HG03139 (cell line): ENCODE data around the gene RANBP3.
"Not testable (repeated sequence)": the region's sequence is repeated elsewhere in the genome, so short reads cannot be mapped to it uniquely, and the experiment has no call there.

Experiments
- ATAC-seq: cut with Tn5 transposase; IDR thresholded peaks from one replicate; pipeline ENCODE4 v1.9.1; 2021; ENCODE audit not compliant: unreplicated experiment

Gene RANBP3

GRCh38 chr19:6006896-6007295 is 29.0 kb upstream of the RANBP3 start:
- no peak for ATAC-seq

- not testable (repeated sequence) for ATAC-seq
Measured at GRCh38 chr19:6006070-6006446, 28.1 kb upstream of the RANBP3 start.

- ATAC-seq, result no peak
Measured at GRCh38 chr19:6005321-6006069, 27.6 kb upstream of the RANBP3 start.

GRCh38 chr19:6003976-6004375 is 26.0 kb upstream of the RANBP3 start:
- no peak for ATAC-seq

- no peak for ATAC-seq
Measured at GRCh38 chr19:6002591-6002990, 24.7 kb upstream of the RANBP3 start.

- no peak for ATAC-seq
Measured at GRCh38 chr19:6000228-6000847, 22.4 kb upstream of the RANBP3 start.

GRCh38 chr19:5999693-6000092 is 21.8 kb upstream of the RANBP3 start:
- no peak for ATAC-seq

- no peak for ATAC-seq
Measured at GRCh38 chr19:5997371-5997770, 19.4 kb upstream of the RANBP3 start.

- no peak for ATAC-seq
Measured at GRCh38 chr19:5996623-5997320, 18.8 kb upstream of the RANBP3 start.

GRCh38 chr19:5996102-5996501 is 18.2 kb upstream of the RANBP3 start:
- no peak for ATAC-seq

- no peak for ATAC-seq
Measured at GRCh38 chr19:5995606-5996005, 17.7 kb upstream of the RANBP3 start.

GRCh38 chr19:5994405-5995165 is 16.6 kb upstream of the RANBP3 start:
- no peak for ATAC-seq

GRCh38 chr19:5993648-5994358 is 15.9 kb upstream of the RANBP3 start:
- ATAC-seq, result no peak

- no peak for ATAC-seq
Measured at GRCh38 chr19:5993201-5993600, 15.3 kb upstream of the RANBP3 start.

GRCh38 chr19:5992756-5993155 is 14.8 kb upstream of the RANBP3 start:
- no peak for ATAC-seq

- no peak for ATAC-seq
Measured at GRCh38 chr19:5991244-5991838, 13.4 kb upstream of the RANBP3 start.

GRCh38 chr19:5990289-5990797 is 12.4 kb upstream of the RANBP3 start:
- ATAC-seq, result no peak

- no peak for ATAC-seq
Measured at GRCh38 chr19:5989388-5990074, 11.6 kb upstream of the RANBP3 start.

- ATAC-seq, result no peak
Measured at GRCh38 chr19:5988517-5989387, 10.8 kb upstream of the RANBP3 start.
